ENCODE results near the gene LDAH. TPM values are rescaled to one million over a fixed set of nuclear protein-coding genes. Genes with fewer than 3 reads are reported as not detected.

Gene LDAH
- total RNA-seq, 2 donors from 2014 or later = 6.6 to 9.0 TPM

- intact Hi-C loops (cut with DNase I) = loop anchor here in 1 of 2 donors (2.0 kb wide), 1 partner anchor 300 kb away; no protein-coding TSS in a partner anchor
- ATAC-seq (no peak), DNase-seq (no peak)
These were observed 160.5 kb downstream of the LDAH start for GRCh38 chr2:20662308-20662937.

- intact Hi-C loops (cut with DNase I) = loop anchor here (2.0 kb wide), 1 partner anchor 301 kb away; no protein-coding TSS in a partner anchor
- ATAC-seq = peak; percentile 75 to 80
These were observed 161.2 kb downstream of the LDAH start for GRCh38 chr2:20661421-20662307.

GRCh38 chr2:20660506-20661420, 162.1 kb downstream of the LDAH start:
- no peak for DNase-seq
- no peak for ATAC-seq
- intact Hi-C loops (cut with DNase I) = loop anchor here in 1 of 2 donors (2.0 kb wide), 1 partner anchor 302 kb away; no protein-coding TSS in a partner anchor

More at GRCh38 chr2:20661421-20662307, 161.2 kb downstream of the LDAH start:
- peak; percentile 66 for DNase-seq

GRCh38 chr2:20657522-20658235, 165.2 kb downstream of the LDAH start:
- intact Hi-C loops (cut with DNase I) = no loop called here
- ATAC-seq = no peak
- DNase-seq = no peak

GRCh38 chr2:20656561-20656960, 166.3 kb downstream of the LDAH start:
- ATAC-seq (no peak), DNase-seq (no peak)
- intact Hi-C loops (cut with DNase I) = no loop called here

GRCh38 chr2:20654535-20654813, 168.4 kb downstream of the LDAH start:
- intact Hi-C loops (cut with DNase I) = no loop called here
- DNase-seq = no peak

GRCh38 chr2:20653695-20654534, 169.0 kb downstream of the LDAH start:
- no peak for ATAC-seq
- intact Hi-C loops (cut with DNase I) = no loop called here
- no peak for DNase-seq

More at GRCh38 chr2:20654535-20654813, 168.4 kb downstream of the LDAH start:
- no peak for ATAC-seq

- ATAC-seq (no peak), DNase-seq (no peak)
- intact Hi-C loops (cut with DNase I) = no loop called here
These were observed 170.0 kb downstream of the LDAH start for GRCh38 chr2:20652673-20653575.

- intact Hi-C loops (cut with DNase I) = no loop called here
- DNase-seq = no peak
- no peak for ATAC-seq
These were observed 170.8 kb downstream of the LDAH start for GRCh38 chr2:20652141-20652540.

GRCh38 chr2:20651731-20652099, 171.2 kb downstream of the LDAH start:
- intact Hi-C loops (cut with DNase I) = no loop called here
- ATAC-seq = no peak
- DNase-seq = no peak

- intact Hi-C loops (cut with DNase I) = no loop called here
- ATAC-seq = peak; percentile 96
- peak; percentile 88 for DNase-seq
These were observed 171.8 kb downstream of the LDAH start, which contains the start of gene HS1BP3 for GRCh38 chr2:20650877-20651730. HS1BP3 (minus strand) TSS chr2:20651098; CDS start chr2:20651063, 35 bp downstream.

GRCh38 chr2:20650393-20650876, 172.5 kb downstream of the LDAH start:
- peak; percentile 8 to 24 for ATAC-seq
- no peak for DNase-seq
- intact Hi-C loops (cut with DNase I) = no loop called here

- intact Hi-C loops (cut with DNase I) = no loop called here
- no peak for DNase-seq
- no peak for ATAC-seq
These were observed 172.9 kb downstream of the LDAH start for GRCh38 chr2:20649976-20650375.

GRCh38 chr2:20649576-20649975, 173.3 kb downstream of the LDAH start:
- ATAC-seq (no peak), DNase-seq (no peak)
- intact Hi-C loops (cut with DNase I) = no loop called here

GRCh38 chr2:20648831-20649230, 174.1 kb downstream of the LDAH start:
- ATAC-seq = no peak
- DNase-seq = no peak

GRCh38 chr2:20648206-20648605, 174.7 kb downstream of the LDAH start:
- DNase-seq (no peak), ATAC-seq (no peak)
- intact Hi-C loops (cut with DNase I) = no loop called here

More at GRCh38 chr2:20648831-20649230, 174.1 kb downstream of the LDAH start:
- intact Hi-C loops (cut with DNase I) = no loop called here
